NCI-H510A treated with DMSO at 0.1 percent for 48 hours (cell line): Measurements from ENCODE around the gene NRXN3.
A peak's percentile ranks its signal among the peaks of the same experiment; 100 is the strongest.

Experiments used
- DNase-seq: peaks from one replicate; lab custom pipeline; 2025; lab: John Stamatoyannopoulos, UW

Gene NRXN3

DNA sequence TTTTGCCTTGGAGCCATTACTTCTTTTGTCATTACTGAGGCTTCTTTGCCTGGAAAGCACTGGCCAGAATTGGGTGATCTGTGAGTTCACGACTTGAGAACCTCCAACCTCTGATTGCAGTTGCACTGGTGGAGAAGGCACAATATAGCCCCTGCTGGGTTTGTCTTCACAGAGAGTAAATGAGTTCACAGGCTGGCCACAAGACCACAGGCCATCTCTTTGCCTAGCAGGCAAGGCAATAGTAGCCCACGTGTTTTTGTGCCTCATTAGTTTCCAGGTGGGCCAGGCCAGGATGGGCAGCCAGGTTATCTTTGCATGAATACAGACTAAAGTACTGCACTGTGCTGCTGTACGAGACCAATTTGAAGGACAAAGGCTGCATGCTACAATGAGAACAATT is 468.8 kb downstream of the NRXN3 start:
- no peak for DNase-seq

DNA sequence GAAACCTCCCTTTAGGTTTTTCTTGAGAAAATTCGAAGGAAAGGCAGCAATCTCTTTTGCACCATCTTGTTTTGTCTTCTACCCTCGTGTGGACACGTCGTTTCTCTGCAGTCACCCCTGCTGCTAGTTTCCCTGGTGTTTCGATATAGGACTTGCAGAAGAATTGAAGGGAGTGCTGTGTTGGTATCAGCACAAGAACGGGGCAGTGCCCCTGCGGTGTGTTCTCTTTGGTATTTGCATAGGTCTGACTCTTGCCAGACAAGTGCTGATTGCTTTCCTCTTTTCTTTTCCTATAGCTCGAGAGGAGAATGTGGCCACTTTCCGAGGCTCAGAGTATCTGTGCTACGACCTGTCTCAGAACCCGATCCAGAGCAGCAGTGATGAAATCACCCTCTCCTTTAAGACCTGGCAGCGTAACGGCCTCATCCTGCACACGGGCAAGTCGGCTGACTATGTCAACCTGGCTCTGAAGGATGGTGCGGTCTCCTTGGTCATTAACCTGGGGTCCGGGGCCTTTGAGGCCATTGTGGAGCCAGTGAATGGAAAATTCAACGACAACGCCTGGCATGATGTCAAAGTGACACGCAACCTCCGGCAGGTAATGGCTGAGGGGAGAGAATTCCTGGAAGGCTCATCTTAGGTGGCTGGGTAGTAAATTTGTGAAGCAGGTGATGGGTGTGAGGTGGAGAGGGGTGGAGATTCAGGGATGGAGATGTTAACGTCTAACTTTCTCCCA is 474.8 kb downstream of the NRXN3 start:
- DNase-seq: no peak

DNA sequence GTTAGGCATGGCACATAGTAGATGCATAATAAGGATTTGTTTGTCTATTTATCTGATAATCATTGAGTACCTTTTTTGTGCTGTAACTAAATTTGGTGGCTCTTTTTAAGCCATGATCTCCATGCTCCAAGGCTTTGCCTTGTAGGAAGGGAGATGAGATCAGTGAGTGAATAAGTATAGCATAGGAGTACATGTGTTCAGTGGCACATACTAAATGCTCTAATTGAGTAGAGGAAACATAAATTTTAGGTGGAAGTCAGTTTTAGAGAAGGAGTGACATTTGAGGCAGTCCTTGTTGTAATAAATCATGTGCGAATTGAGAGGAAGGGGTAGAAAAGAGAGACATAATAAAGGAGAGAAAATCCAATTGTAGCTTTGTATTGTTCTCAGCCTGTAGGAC is 482.6 kb downstream of the NRXN3 start:
- no peak for DNase-seq

DNA sequence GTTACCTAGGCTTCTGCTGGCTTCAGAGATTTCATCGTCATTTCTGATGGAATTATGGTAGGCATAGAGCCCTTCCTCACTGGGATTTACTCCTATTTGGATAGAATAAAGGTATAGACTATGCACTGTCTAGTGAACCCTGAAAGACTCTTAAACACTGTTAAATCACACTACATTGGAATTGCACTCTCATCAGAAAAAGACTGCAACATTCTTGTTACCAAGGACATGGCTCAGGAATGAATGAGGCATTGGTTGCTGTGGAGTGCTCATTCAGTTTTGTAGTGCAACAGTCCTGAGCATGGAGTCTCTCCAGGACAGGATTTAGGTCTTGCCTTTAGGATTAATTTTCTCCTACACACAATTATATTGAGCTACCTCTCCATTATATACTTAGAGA is 483.0 kb downstream of the NRXN3 start:
- DNase-seq: no peak

DNA sequence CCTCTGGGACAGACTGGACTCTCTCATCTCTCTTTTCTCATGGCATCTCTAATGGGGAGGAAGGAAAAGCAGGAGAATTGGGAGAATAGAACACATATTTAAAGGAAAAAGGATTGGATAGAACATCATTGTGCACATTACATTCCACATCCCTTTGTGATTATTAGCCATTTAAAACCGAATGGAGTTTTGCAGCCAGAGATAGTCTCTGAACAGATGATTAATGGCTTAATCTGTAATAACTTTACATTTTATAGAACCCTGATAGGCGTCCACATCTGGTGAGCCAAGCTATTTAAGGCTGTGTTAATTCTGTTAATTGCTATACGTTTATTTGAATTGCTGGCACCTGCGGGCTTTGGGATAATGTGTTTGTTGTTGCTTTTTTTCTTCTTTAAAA is 487.3 kb downstream of the NRXN3 start:
- no peak for DNase-seq

DNA sequence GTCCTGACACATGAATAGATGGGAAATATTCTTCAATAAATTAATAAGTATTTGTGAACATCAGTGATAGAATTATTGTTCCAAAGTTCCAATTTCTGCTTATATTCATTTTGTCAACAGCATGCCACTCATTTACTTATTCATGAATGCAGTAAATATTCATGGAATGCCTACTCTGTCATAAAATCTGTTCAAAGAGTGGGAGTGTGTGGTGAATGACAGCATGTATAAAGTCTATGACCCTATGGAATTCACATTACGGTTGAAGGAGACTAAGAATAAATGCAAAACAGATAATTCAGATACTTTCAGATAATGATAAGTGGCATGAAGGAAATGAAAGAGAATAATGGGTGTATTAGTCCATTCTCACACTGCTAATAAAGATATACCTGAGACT is 494.7 kb downstream of the NRXN3 start:
- DNase-seq: no peak

DNA sequence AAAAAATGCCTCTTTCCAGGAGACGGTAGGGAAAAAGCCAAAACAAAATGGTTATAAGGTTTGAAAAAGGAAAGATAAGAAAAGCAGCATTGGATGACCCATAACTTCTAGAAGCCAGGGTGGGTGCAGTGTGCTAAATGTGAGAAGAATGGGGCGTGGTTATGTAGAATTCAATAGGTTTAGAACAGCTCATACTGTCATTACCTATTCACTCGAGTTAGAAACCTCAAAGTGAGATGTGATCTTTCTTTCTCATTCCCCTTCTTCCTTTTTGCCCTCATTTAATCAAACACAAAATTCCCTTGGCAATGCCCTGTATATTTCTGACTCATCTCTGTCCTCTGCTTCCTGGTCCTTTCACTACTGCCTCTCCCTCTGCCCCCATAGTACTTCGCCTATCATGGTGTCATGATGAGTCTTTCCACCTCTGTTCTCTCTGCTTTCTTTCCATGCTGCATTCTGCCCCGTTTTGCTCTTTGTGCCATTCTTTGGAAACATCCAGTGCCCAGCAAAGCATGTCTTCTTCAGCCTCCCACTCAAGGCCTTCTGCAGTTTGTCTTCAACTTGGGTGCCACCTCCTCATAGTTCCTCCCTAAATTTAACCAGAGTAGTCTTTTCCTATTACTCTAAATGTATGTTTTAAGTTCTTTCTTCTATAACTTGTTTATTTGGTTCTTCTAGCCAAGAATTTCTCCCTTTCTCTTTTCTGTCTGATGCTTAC is 496.3 kb downstream of the NRXN3 start:
- no peak for DNase-seq

DNA sequence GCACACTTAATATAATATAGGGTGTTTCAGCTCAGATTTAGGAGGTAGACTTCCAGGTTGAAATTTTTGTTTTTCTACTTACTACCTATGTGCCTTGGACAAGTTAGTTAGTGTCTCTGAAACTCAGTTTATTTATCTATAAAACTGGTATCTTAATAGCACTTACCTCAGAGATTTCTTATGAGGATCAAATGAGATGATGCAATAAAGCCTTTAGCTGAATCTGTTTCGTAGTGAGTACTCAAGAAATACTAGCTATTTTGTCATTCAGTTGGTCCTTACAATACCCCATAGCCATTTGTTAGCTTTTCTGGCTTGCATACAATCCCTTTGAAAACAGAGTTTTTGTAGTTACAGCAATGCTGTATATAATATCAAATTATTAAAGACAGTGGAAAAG is 497.0 kb downstream of the NRXN3 start:
- DNase-seq: no peak

DNA sequence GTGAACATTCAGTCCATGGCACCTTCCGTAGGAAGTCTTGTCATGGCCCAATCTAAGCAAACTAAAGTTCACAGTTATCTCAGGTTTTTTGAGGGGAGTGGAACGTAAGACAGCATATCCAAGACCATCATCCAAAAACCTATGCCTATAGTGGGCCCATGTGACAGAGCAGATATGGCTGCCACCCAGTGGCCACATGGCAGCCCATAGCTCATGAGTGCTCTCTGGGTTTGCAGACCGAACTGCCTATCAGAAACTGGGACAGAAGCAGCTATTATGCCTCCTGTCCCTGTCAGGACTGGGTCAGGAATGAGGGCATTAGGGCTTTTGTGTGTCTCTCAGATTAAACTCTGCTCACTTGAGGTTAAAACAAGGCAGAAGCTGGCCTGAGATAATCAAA is 503.7 kb downstream of the NRXN3 start:
- DNase-seq: no peak

DNA sequence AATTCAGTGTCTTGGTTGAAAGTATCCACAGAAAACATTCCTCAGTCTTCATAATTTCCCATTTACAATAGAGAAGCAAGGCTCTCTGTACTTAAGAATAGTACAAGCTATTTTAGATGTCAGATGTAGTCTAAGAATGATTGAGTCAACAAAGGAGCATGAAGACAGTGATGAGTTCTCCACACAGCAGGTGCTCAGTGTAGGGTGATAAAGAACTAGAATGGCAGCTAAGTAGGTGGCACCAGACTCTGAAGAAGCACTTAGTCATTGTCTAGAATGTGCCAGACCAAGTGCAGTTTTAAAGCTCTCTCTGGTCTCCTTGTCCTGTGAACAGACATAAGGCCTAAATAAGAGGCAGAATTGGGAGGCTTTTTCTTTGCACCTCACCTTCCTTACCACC is 504.6 kb downstream of the NRXN3 start:
- no peak for DNase-seq

DNA sequence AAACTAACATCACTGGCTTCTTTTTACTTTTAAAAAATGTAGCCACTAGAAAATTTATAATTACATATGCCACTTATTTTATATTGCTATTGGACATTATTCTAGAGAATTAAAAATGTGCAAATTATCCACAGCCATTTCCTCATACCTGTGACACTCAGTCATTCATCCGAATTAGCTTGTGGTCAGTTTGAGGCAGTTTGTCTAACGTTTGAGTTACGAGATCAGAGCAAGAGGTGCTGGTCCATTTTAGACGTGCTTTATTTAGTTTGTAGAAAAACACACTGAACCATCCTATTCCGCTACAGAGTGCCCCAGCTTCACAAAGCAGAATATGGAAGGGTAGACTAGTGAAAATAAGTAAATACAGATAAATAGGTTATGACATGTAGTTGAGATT is 513.0 kb downstream of the NRXN3 start:
- DNase-seq: no peak

DNA sequence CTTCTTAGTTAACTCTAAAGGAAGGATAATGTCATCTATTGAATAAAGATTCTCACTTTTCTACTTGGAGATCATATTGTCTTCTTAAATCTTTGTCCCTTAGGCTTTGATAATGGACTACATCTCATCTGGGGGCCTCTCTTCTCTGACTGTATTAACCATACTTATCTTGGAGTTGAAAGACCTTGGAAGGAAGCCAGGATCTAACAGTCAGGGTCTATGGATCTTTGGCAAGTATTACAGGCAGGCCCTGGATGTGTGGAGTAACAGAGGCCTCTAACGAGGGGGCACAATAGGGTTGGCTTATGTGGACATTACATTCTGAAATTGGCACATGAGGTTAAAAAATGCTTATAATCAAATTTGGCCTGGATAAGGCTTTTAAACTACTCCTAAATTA is 513.8 kb downstream of the NRXN3 start:
- no peak for DNase-seq

DNA sequence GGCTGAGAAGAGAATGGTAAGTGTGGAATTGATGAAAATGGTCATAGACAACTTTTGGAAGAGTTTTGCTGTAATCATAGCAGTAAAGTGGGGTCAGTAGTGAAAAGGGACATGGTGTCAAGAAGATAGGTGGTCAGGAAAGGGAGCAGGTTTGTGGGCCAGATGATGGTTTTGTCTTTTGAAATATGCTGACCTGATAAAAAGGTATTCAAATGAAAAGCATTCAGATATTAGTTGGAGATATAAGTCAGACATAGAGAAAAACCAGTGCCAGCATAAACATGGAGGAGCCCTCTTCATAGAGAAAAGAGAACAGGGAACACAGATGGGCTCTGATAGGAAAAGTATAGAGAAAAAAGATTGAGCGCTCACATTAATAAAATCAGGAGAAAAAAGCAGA is 518.3 kb downstream of the NRXN3 start:
- no peak for DNase-seq

DNA sequence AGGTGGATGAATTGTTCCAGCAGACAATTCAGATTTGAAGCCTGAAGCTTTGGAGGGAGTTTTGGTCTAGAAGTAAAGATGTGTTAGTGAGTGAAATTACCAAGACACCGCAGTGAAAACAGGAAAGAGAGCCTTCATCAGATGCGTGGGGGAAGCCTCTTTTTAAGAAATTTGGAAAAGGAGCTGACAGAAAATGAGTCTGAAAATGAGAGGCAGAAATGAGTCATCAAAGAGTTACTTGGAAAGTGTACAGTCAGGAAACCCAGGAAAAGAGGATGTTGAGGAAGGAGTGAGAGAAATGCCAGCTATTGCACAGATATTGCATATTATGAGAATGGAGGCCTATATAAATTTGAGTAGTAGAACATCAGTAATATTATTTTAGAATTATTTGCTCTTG is 520.7 kb downstream of the NRXN3 start:
- DNase-seq: no peak

DNA sequence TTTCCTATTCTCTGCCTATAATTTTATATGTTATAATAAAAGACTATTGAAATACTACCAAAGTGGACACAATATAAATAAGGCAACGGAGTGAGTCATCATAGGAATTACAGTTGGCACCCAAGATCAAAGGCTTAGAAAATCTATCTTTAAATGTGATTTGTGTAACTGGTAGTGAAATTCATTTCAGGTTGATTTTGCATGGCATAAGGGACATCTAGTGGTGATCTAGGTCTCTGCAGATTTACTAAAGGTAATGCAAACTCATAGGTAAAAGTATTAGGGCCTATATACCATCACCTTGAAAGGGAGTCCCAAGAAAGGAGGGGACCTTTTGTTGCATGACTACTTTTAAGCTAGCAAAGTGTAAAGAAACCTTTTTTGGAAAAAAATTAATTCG is 527.2 kb downstream of the NRXN3 start:
- peak; percentile 42 for DNase-seq

DNA sequence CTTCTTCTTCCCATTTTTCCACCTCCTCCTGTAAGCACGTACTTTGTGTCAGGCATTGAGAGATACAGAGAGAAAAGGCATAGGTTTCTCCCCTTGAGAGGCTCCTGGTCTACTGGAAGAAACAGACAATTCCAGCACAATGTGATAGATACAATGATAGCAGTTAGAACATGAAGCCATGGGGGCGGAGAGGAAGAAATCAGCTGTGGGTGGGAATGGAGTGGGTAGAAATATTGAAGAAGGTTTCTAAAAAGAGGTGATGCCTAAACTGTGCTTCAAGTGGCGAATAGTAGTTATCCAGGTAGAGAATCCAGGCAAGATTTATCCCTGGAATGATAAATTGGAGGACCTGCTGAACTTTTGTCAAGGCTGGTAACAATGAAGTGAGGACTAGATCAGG is 528.8 kb downstream of the NRXN3 start:
- no peak for DNase-seq

DNA sequence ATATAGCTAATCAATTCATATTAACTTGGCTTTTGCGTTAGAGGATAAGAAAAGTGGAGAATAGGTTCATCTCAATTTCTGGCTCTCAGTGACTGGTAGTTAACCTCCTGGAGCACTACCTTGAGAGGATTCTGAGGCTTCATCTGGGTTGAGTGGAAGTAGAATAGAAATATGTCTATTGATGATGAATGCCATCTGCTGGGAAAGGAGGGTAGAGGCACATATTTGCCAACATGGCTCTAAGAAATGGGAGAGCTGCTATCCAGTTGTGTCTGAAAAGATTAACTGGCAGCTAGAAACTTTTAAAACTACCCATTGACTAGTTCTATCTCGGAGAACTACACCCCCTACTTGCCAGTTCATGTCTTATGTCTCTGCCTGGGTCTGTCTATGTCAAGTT is 530.1 kb downstream of the NRXN3 start:
- DNase-seq: no peak

DNA sequence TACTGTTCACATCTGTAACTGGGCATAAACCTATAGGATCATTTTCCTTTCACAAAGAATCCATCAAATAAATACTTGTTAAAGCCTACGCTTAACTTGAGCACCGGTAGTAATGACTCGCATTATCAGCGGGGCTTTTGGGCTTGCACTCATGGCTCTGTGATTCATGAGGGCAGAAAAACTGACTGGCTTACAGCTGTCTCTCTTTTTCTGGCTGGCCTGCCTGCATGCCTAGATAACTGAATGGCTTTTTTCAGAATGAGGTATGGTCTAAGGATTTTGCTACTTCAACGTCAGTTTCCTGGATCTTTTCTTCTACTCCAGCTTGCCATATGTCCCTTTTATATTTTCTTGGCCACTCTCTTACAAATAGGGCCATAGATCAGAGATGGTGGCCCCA is 531.1 kb downstream of the NRXN3 start:
- DNase-seq: no peak

DNA sequence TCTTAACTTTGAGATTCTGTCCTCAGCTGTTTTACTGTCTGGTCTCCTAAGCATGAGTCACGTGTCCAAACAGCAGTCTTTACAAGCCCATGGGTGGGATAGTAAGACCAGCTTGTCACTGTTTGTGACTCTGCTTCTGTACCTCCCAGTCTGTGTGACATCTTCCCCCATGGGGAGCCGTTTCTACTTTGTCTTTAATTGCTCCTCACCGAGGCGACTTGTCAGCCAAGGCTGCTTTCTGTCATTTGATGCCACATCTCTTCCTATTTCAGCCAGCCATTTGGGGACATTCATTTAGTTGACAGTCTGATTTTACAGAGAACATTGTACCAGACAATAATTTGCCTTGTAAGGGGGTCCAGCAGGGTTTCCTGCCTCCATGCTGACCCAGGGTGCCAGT is 534.8 kb downstream of the NRXN3 start:
- DNase-seq: no peak

DNA sequence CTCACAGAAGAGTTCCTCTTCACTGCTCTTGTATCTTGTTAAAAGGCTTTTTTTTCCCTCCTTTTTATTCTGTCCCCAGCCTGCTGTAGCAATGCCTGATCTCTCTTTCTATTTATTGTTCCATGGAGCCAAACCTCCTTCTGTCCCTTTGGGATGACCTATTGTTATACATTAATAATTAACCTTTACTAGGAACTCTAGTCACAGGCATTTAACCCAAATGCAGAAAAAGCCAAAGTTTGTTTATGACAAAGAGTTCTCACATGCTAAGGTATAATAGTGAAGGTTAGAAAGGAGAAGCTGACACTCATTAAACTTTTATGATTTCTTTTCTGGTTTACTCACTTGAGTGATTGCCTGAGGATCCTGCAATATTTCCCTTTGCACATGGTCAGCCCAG is 535.8 kb downstream of the NRXN3 start:
- no peak for DNase-seq

DNA sequence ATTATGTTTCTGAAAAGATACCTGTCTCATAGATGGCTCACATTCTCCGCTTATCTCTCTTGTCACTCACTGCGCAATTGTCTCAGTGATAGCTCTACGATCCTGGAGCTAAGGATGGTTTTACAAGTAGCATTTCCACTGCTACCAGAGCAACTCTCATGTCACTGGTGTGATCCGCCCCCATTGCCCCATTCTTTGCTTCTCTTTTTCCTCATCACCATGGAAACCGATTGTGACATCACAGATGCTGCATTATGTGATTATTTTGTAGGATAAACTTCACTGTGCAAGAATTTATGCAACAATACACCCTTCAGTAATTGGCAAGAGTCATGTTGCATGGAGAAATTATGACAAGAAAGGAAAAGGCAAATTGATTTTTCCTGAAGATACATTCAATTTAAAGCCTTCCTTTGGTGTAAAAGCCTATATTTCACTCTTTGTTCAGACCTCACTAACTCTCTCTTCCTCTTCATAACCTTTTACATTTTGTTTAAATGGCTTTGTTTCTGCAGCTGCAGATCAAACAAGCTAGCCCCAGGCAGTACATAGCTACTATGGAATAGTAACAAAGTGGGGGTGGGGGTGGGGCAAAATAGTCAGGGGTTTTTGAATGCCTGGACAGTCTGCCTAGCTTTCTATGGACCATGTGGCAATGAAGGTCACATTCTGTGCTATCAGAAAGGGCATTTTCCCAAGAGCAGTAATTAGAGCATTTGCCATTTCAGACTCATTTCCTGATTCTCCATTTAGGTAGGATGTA is 539.8 kb downstream of the NRXN3 start:
- DNase-seq: no peak

DNA sequence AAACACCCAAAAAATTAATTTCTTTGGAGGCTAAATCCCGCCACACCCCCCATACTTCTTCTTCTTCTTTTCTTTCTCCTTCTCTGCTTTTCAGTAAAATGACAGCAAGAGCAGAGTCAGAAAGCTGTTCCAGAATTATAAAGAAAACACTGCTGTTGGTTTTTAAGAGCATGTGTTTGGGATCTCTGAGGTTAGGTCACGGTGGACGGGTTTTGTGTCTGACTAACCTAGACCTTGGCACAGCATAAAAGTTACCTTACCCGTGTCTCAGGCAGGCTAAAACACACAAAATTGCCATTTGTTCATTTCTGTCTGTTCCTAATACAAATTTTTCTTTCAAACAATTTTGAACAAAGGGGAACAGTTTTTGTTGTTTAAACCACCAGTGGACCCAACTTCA is 540.8 kb downstream of the NRXN3 start:
- no peak for DNase-seq

DNA sequence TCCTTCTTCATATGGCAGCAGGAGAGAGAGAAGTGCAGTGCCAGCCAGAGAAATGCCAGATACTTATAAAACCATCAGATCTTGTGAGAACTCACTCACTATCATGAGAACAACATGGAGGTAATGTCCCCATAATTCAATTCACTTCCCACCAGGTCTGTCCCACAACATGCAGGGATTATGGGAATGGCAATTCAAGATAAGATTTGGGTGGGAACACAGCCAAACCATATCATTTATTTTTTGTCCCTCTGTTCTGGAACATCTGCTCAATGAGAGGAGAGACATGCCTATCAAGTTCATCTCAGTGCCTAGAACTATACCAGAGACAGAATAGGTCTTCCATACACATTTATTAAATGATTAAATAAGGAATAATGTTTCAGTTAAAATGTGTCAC is 543.5 kb downstream of the NRXN3 start:
- no peak for DNase-seq
